Activated CD8-positive, alpha-beta memory T cell treated with anti-CD3 and anti-CD28 coated beads, Interleukin-2, amount 50 U/mL, for 1 hour (primary cell): Measurements from ENCODE around the gene RANBP1.

Experiments used
- DNase-seq: peaks from one replicate; pipeline ENCODE4 v3.0.0-alpha.2; 2020; ENCODE audit errors: extremely low read depth

RANBP1 gene

GRCh38 chr22:20136603-20136873 lies 20.6 kb downstream of the RANBP1 start:
- DNase-seq = no peak

- no peak for DNase-seq
Measured at GRCh38 chr22:20137113-20137512, 21.2 kb downstream of the RANBP1 start.

GRCh38 chr22:20137671-20138416 lies 21.9 kb downstream of the RANBP1 start:
- no peak for DNase-seq

GRCh38 chr22:20138417-20138738 lies 22.5 kb downstream of the RANBP1 start:
- no peak for DNase-seq

GRCh38 chr22:20138868-20139267 lies 23.0 kb downstream of the RANBP1 start:
- no peak for DNase-seq

GRCh38 chr22:20139391-20140106 lies 23.6 kb downstream of the RANBP1 start:
- DNase-seq = no peak

GRCh38 chr22:20140107-20140445 lies 24.2 kb downstream of the RANBP1 start:
- no peak for DNase-seq

- DNase-seq = no peak
Measured at GRCh38 chr22:20140521-20140964, 24.6 kb downstream of the RANBP1 start.

GRCh38 chr22:20141186-20142077 lies 25.5 kb downstream of the RANBP1 start:
- no peak for DNase-seq

GRCh38 chr22:20142711-20143621 lies 27.1 kb downstream of the RANBP1 start:
- no peak for DNase-seq

GRCh38 chr22:20143883-20144665 lies 28.2 kb downstream of the RANBP1 start:
- DNase-seq = no peak

GRCh38 chr22:20145206-20145831 lies 29.4 kb downstream of the RANBP1 start:
- DNase-seq = no peak

GRCh38 chr22:20145832-20146223 lies 29.9 kb downstream of the RANBP1 start:
- no peak for DNase-seq

- DNase-seq = no peak
Measured at GRCh38 chr22:20146777-20147176, 30.9 kb downstream of the RANBP1 start.

- DNase-seq = no peak
Measured at GRCh38 chr22:20147237-20147988, 31.5 kb downstream of the RANBP1 start.

- DNase-seq = no peak
Measured at GRCh38 chr22:20148414-20148813, 32.5 kb downstream of the RANBP1 start.

GRCh38 chr22:20149257-20150250 lies 33.6 kb downstream of the RANBP1 start:
- DNase-seq = no peak
